Astrocyte of the spinal cord (primary cell): Measurements from ENCODE around the gene PCDHGA1.
A peak's percentile ranks its signal among the peaks of the same experiment; 100 is the strongest.

Experiments used
- DNase-seq: peaks from one replicate; pipeline ENCODE4 v3.0.0; 2011; ENCODE audit warnings: low read depth, low spot score
- H3K4me3 ChIP-seq: 2 replicates; pipeline ENCODE4 v1.5.1; 2011; ENCODE audit warnings: low read depth, mild to moderate bottlenecking, low read length, moderate library complexity
- CTCF ChIP-seq: IDR thresholded peaks from 2 replicates; pipeline ENCODE4 v1.5.1; 2012; ENCODE audit warnings: low read depth, mild to moderate bottlenecking, low read length, inconsistent platforms
- in situ Hi-C: cut with HindIII; loops from 2 replicates; pipeline ENCODE4 v1.10.0; 2017; ENCODE audit warnings: low sequenced_read_pairs

The PCDHGA1 gene

GRCh38 chr5:141440341-141440740 lies 110.0 kb downstream of the PCDHGA1 start:
- no peak overlapping the region for H3K4me3 ChIP-seq
- DNase-seq = no peak
- TF ChIP-seq CTCF = no peak
- in situ Hi-C loops = no loop called here

- TF ChIP-seq CTCF = no peak
- H3K4me3 ChIP-seq = no peak overlapping the region
- in situ Hi-C loops = no loop called here
- DNase-seq = no peak
Measured at GRCh38 chr5:141441571-141442170, 111.4 kb downstream of the PCDHGA1 start.

- no peak for TF ChIP-seq CTCF
- in situ Hi-C loops = no loop called here
- no peak overlapping the region for H3K4me3 ChIP-seq
- no peak for DNase-seq
Measured at GRCh38 chr5:141465351-141465750, 135.0 kb downstream of the PCDHGA1 start.

GRCh38 chr5:141475625-141476131 lies 145.4 kb downstream of the PCDHGA1 start, which contains the start of gene PCDHGC3:
PCDHGC3 (plus strand) TSS chr5:141475966; CDS start chr5:141476117, 151 bp downstream.
- DNase-seq = peak; percentile 97

GRCh38 chr5:141476132-141476911 lies 146.0 kb downstream of the PCDHGA1 start:
- no peak for TF ChIP-seq CTCF
- DNase-seq = peak; percentile 85
- H3K4me3 ChIP-seq = peak overlapping the region; percentile 61
- in situ Hi-C loops = no loop called here

More at GRCh38 chr5:141475625-141476131, 145.4 kb downstream of the PCDHGA1 start, which contains the start of gene PCDHGC3:
- peak within 1 kb of the TSS; percentile 61 for H3K4me3 ChIP-seq
- peak; percentile 43 for TF ChIP-seq CTCF
- in situ Hi-C loops = no loop called here

- H3K4me3 ChIP-seq = peak overlapping the region; percentile 61
- in situ Hi-C loops = no loop called here
- DNase-seq = no peak
- no peak for TF ChIP-seq CTCF
Measured at GRCh38 chr5:141477044-141477575, 146.8 kb downstream of the PCDHGA1 start.
